GM18499 (cell line): ENCODE data around the gene DOCK3.
"Not testable (repeated sequence)": the region's sequence is repeated elsewhere in the genome, so short reads cannot be mapped to it uniquely, and the experiment has no call there.

Source experiments
- ATAC-seq: cut with Tn5 transposase; IDR thresholded peaks from one replicate; pipeline ENCODE4 v1.9.1; 2021; ENCODE audit warnings: moderate number of reproducible peaks; ENCODE audit not compliant: insufficient read depth, unreplicated experiment

Gene DOCK3

GRCh38 chr3:51274052-51274451, 599.3 kb downstream of the DOCK3 start:
- ATAC-seq, result no peak

GRCh38 chr3:51275111-51275805, 600.5 kb downstream of the DOCK3 start:
- no peak for ATAC-seq

GRCh38 chr3:51276046-51276445, 601.3 kb downstream of the DOCK3 start:
- ATAC-seq, result no peak

- no peak for ATAC-seq
These were observed 604.7 kb downstream of the DOCK3 start for GRCh38 chr3:51279448-51279847.

- no peak for ATAC-seq
These were observed 605.4 kb downstream of the DOCK3 start for GRCh38 chr3:51280176-51280575.

- no peak for ATAC-seq
These were observed 608.2 kb downstream of the DOCK3 start for GRCh38 chr3:51282931-51283330.

- no peak for ATAC-seq
These were observed 608.7 kb downstream of the DOCK3 start for GRCh38 chr3:51283421-51283820.

GRCh38 chr3:51295625-51296024, 620.9 kb downstream of the DOCK3 start:
- peak; percentile 85 for ATAC-seq

GRCh38 chr3:51297333-51297732, 622.6 kb downstream of the DOCK3 start:
- ATAC-seq, result no peak

- ATAC-seq, result no peak
These were observed 629.5 kb downstream of the DOCK3 start for GRCh38 chr3:51304230-51304629.

GRCh38 chr3:51306093-51306492, 631.4 kb downstream of the DOCK3 start:
- no peak for ATAC-seq

GRCh38 chr3:51307458-51307857, 632.7 kb downstream of the DOCK3 start:
- no peak for ATAC-seq

GRCh38 chr3:51307945-51308607, 633.3 kb downstream of the DOCK3 start:
- ATAC-seq, result not testable (repeated sequence)

GRCh38 chr3:51311055-51311454, 636.3 kb downstream of the DOCK3 start:
- no peak for ATAC-seq

GRCh38 chr3:51328206-51328605, 653.5 kb downstream of the DOCK3 start:
- ATAC-seq, result no peak

GRCh38 chr3:51330046-51330445, 655.3 kb downstream of the DOCK3 start:
- ATAC-seq, result no peak

- ATAC-seq, result no peak
These were observed 657.4 kb downstream of the DOCK3 start for GRCh38 chr3:51332156-51332555.

GRCh38 chr3:51333021-51333420, 658.3 kb downstream of the DOCK3 start:
- ATAC-seq, result no peak

- no peak for ATAC-seq
These were observed 661.5 kb downstream of the DOCK3 start for GRCh38 chr3:51336261-51336660.

GRCh38 chr3:51337666-51338065, 662.9 kb downstream of the DOCK3 start:
- ATAC-seq, result no peak

- ATAC-seq, result no peak
These were observed 663.9 kb downstream of the DOCK3 start for GRCh38 chr3:51338632-51339031.
